EL (cell line): ENCODE data around the gene PPIA.
"Not testable (repeated sequence)": the region's sequence is repeated elsewhere in the genome, so short reads cannot be mapped to it uniquely, and the experiment has no call there.

Source experiments
- DNase-seq: peaks from one replicate; pipeline ENCODE4 v3.0.0-alpha.2; 2016

Gene PPIA

DNA sequence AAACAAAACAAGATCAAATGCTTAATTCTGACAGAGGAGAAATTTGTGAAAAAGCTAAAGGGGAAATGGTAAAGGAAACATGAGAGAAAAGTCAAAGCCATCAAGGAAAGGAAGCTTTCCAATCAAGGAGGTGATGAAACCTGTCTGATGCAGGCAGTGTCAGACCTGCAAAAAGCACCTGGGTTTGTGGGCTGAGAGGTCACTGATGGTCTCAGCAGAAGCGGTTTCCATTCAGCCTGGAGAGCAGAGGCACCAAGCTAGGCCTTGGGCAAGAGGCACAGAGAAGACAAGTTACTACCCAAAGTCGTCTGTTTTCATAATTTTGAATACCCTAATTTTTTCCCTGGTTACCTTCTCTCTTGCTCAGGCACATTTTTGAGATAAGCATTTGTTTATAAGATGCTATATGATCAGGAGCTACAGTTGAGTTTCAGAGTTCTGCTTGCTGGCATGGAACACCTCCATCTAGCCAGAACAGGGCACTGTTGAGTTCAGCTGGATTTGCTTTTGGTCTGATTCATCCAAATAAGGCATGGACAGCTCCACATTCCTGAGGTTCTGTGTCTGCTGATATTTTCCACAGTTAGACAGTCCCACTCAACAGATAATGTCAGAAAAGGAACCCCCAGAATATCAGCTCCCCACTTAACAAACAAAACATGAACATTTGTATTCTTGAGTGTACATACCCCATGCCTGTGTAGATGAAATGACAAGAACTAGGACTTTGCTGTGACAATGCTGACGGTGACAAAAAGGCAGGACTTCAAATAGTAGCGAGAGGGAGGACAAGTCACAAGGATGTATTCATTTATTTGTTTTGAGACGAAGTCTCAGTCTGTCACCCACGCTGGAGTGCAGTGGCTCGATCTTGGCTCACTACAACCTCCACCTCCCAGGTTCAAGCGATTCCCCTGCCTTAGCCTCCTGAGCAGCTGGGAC, 4.9 kb upstream of the PPIA start:
- DNase-seq, result peak; percentile 53

DNA sequence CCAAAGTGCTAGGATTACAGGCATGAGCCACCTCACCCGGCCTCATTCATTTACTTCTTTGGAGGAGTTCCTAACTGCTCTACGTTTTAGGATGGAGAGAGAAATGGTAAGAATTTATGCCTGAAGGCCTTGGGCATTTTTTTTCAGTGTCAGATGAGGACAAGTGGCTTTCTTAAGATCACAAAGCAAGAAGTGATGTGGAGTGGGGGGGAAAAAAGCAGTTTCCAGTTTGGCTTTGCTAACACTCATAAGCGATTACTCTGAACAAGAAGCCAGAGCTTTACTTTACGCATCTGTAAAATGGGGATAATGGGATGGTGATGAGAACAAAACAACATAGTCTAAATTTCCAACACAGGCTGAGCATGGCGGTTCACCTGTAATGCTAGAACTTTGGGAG, 2.6 kb upstream of the PPIA start:
- DNase-seq, result peak; percentile 65

DNA sequence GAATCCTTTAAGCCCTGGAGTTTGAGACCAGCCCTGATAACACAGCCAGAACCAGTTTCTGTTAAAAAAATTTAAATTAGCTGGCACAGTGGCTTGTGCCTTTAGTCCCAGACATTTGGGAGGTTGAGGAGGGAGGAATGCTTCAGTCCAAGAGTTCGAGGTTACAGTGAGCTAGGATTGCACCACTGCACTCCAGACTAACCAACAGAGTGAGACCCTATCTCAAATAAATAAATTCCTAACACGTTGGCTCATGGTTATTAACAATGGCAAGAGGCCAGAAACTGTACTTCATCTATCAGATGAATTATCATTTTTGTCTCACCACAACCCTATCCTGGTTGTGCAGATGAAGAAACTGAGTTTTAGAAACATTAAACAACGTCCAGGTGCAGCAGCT, 2.1 kb upstream of the PPIA start:
- peak; percentile 44 for DNase-seq

DNA sequence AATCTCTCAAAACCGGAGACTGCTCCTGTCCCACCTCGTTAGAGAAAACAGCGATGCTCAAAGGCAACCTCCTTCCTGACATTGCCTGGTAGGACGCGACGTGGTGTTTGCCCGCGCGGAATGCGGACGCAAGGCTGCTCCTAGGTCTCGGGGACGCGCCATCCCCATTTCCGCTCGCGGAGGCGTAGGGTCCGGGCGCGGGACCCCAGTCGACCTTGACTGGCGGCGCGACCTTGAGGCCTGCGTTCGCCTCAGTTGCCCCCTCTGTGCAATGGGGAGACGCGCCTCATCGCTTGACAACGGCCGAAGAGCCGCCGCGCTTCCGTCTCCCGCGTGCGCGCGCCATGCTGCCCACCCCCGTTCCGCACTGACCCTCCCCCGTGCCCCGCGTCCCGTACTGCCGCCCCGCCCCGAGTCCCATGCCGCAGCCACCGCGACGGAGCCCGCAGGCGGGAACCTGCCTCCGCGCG, 412 bp upstream of the PPIA start:
- peak; percentile 67 for DNase-seq

DNA sequence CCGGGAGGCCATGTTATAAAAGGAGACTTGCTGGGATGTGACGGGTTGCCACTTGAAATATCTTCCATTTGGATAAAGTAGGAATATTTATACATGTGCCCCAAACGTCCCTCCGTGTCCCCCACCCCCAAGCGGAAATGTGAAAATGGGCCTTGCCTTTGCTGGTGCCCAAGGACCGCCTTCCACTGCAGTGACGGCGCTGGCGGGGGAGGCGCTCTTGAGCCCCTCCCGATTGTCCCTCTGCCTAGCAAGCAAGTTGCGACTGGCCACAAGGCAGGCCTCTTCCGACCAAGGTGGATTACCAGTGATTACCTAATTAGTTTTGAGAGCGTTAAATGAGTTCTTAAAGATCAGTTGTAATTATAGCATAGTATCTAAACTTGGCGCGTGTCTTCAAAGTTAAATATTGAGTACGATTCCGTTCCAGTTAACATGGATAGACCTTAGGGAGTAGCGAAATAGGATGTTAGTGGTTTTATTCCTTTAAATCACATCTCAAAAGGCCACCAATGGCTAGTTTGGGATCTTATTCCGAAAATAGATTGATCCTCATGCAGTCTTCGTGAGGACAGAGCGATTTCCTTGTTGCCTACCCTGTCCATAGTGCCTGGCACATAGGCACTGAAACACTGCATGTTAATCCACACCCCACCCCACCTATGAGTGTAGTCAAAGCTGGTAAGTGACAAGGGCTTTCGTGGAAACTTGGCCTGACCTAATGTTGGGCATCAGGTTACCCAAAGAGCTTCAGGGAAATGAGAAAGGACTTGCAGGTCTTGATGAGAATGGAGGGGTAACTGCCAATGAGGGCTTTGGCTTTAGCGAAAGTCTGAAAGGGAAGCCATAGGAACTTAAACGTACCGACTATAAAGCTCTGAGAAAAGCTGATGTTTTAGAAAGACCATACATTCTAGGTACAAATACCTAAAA, 1.1 kb downstream of the PPIA start:
- peak; percentile 87 for DNase-seq

DNA sequence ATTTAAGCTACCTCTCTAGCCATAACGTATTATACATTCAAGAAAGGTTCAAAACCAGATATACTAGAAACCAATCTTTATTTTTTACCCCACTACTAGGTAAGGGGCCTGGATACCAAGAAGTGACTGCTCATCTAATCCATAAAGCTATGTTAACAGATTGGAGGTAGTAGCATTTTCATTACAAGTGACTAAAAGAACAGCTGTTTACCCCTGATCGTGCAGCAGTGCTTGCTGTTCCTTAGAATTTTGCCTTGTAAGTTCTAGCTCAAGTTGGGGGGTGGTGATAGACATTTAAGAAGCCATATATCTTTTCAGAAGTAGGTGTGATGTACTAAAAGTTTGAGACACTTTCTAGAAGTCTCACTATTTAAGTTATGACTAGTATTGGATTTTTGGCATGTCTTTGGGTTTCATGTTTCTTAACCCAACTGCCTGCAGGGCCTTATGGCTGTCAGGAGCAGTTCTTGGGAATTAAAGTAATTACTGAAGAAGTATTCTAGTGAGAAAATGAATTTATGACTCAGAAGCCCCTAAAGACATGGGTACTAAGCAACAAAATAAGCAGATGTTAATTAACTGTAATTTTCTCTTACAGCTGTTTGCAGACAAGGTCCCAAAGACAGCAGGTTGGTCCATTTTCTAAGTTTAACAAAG, 2.3 kb downstream of the PPIA start:
- DNase-seq, result no peak

DNA sequence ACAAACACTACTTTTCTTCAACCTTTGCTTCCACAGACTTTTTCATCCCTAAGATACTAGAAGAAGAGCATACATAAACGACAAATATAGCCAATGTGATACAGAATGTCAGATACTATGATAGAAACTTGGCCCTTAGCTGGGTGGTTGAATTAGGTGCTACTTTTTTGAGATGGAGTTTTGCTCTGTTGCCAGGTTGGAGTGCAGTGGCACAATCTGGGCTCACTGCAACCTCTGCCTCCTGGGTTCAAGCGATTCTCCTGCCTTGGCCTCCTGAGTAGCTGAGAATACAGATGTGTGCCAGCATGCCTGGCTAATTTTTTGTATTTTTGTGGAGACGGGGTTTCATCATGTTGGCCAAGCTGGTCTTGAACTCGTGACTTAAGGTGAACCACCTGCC, 3.5 kb downstream of the PPIA start:
- no peak for DNase-seq

DNA sequence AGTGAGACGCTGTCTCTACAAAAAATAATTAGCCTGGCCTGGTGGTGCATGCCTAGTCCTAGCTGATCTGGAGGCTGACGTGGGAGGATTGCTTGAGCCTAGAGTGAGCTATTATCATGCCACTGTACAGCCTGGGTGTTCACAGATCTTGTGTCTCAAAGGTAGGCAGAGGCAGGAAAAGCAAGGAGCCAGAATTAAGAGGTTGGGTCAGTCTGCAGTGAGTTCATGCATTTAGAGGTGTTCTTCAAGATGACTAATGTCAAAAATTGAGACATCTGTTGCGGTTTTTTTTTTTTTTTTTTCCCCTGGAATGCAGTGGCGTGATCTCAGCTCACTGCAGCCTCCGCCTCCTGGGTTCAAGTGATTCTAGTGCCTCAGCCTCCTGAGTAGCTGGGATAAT, 5.4 kb downstream of the PPIA start:
- DNase-seq, result peak; percentile 77

DNA sequence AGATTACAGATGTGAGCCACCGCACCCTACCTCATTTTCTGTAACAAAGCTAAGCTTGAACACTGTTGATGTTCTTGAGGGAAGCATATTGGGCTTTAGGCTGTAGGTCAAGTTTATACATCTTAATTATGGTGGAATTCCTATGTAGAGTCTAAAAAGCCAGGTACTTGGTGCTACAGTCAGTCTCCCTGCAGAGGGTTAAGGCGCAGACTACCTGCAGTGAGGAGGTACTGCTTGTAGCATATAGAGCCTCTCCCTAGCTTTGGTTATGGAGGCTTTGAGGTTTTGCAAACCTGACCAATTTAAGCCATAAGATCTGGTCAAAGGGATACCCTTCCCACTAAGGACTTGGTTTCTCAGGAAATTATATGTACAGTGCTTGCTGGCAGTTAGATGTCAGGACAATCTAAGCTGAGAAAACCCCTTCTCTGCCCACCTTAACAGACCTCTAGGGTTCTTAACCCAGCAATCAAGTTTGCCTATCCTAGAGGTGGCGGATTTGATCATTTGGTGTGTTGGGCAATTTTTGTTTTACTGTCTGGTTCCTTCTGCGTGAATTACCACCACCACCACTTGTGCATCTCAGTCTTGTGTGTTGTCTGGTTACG, 6.0 kb downstream of the PPIA start:
- DNase-seq, result no peak

DNA sequence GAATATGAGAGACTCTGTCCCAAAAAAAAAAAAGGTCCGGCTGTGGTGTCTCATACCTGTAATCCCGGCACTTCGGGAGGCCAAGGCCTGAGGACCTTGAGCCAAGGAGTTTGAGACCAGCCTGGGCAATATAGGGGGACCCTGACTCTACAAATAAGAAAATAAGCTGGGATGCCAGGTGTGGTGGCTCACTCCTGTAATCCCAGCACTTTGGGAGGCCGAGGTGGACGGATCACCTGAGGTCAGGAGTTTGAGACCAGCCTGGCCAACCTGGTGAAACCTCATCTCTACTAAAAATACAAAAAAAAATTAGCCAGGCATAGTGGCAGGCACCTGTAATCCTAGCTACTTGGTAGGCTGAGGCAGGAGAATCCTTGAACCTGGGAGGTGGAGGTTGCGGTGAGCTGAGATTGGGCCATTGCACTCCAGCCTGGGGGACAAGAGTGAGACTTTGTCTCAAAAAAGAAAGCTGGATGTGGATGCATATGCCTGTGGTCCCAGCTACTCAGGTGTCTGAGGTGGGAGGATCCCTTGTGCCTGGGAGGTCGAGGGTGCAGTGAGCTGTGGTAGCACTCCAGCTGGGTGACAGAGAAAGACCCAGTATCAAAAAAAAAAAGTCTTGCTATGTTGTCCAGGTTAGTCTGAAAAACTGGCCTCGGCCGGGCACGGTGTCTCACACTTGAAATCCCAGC, 7.5 kb downstream of the PPIA start:
- not testable (repeated sequence) for DNase-seq

DNA sequence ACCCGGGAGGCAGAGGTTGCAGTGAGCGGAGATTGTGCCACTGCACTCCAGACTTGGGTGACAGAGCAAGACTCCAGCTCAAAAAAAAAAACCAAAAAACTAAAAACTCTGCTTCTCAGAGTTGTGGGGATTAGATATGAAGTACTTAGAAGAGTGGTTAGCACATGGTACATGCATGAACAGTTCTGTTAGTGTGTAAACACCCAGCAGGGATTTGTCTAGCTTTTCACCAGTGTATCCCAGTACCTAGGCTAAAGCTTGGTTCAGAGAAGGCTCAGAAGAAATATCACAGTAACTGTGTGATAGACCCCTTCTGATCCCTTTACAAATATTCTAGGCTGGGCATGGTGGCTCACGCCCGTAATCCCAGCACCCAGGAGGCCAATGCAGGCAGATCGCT, 9.5 kb downstream of the PPIA start:
- DNase-seq, result no peak

DNA sequence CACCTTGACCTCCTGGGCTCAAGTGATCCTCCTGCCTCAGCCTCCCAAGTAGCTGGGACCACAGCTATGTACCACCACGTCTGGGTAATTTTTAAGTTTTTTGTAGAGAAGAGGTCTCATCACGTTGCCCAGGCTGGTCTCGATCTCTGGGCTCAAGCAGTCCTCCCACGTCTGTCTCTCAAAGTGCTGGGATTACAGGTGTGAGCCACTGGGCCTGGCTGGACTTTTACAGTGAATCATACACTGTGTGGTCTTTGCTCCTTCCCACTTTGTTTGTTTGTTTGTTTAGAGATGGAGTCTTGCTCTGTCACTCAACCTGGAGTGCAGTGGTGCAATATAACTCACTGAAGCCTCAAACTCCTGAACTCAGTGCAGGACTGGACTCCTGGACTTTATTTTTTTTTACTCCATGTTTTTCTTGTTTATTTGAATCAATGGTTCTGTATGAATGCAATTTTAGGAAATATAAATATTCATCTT, 12.5 kb downstream of the PPIA start:
- DNase-seq, result no peak

DNA sequence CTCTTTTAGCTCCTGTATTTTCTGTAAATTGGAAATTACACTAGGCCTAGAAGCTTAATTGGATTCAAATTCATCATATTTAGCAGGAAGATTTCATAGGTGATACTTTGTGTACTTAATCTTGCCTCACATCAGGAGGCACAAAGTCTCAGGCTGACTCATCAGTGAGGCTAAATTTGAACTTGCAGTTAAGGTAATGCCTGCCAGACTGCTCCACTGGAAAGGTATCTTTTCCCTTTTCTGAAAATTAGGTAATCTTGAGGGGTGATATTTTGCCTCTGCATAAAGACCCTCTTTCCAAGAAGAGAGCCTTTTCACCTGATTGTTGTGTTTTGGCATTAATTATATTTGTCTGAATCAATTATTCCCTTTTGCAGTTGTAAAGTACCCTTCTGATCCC, 14.6 kb downstream of the PPIA start:
- DNase-seq, result no peak

DNA sequence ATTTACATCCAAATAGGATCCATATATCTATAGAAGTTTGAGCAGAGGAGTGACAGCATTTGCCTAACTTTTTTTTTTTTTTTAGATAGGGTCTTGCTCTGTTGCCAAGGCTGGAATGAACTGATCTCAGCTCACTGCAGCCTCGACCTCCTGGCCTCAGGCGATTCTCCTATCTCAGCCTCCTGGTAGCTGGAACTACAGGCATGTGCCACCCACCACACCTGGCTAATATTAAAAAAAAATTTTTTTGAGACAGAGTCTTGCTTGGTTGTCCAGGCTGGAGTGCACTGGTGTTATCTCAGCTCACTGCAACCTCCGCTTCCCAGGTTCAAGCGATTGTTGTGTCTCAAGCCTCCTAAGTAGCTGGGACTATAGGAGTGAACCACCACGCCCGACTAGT, 15.1 kb downstream of the PPIA start:
- DNase-seq, result no peak

DNA sequence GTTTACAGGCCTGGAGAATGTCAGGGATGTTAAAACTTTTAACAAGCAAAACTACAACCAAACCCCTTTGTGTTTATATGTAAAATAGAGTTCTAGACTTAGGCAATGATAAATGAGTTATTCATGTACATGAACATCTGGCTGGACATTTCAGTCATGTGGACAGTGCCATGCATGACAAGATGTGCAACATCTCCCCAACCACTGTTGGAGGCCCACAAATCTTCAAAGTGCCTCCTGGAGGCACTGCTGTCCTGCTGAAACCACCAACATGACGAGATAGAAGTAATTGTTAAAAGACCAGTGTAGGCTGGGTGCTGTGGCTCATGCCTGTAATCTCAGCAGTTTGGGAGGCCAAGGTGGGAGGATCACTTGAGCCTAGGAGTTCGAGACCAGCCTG, 18.4 kb downstream of the PPIA start:
- no peak for DNase-seq

DNA sequence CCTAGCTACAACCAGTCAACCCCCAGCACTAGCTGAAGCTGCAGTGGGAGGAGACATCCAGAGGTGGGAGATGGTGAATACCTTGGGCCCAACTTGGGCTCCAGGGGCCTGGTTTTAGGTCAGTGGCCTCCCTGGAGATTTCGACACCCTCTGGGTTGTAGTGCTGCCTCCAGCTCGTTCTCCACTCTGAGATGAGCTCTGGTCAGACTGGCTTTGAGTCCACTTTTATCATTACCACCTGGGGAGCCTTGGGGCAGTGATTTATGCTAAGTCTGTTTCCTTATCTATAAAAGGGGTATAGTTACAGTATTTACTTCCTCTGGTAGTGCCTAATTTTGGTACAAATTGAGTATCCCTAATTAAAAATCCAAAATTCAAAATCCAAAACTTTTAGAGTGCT, 22.8 kb downstream of the PPIA start:
- no peak for DNase-seq

DNA sequence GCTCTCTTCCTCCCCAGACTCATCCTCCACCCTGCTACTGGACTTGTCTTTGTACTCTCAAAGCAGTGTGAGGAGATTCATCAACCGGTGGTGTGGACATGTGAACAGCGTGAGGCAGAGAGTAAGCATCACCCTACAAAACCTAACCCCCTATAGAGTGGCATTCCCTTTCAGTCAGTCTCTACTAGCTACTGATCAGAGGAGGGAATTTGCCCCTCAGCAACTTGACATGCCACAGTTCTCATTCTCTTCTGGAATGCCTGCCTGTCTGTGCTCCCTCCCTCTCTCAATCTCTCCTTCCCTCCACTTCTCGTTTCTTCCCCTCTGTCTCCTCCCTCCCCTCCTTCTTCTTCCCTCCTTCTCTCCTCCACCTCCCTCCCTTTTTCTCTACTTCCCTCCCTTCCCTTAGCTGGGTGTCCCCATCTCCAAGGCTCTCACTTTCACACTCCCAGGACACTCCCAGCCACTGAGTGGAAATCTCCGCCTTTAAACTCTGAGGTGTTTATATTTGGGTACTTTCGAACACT, 26.8 kb downstream of the PPIA start:
- DNase-seq, result no peak

DNA sequence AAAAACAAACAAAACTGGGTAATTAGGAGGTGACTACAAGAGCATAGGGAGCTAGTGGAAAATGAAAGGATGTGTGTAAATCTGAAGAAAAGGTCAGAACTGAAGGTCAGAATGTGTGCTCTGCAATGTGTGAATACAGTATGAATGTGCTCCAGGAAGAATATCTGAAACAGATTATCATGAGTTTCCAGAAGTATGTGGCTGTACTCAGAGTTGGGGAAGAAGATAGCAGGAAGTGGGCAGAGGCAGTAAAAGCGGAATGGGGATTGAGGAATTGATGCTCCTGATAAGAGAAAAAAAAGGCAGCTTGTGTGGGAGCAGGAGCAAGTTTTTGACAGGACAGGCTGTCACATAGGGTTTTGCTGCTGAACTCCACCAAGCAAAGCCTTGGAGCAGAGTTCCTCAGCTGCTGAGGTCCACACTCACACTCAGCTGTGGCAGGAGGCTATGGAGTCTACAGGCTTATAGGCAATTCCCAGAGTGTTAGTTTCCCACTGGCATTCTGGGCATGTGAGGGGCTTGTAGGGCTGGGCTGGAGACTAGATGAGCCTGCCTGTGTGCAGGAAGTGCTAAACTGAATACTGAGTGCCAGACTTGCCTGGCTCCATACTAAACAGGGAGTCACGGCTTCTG, 28.5 kb downstream of the PPIA start:
- DNase-seq, result peak; percentile 58

DNA sequence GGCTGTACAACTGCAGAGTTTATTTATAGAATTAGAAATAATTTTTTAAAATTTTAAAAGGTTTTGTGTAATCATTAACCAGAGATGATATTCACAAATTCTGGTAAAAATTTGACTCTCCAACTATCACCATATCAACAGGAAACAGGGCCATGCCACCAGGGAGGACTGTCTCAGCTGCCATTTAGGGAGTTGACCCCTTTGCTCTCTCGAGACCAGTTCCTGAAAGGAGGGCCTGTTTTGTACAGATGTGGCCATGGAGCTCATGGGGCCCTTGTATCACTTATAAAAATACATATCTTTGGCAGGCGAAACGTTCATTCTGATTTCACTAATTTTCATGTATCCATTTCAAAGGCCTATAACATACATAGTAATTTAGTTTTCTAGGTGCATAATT, 31.1 kb downstream of the PPIA start:
- DNase-seq, result no peak

DNA sequence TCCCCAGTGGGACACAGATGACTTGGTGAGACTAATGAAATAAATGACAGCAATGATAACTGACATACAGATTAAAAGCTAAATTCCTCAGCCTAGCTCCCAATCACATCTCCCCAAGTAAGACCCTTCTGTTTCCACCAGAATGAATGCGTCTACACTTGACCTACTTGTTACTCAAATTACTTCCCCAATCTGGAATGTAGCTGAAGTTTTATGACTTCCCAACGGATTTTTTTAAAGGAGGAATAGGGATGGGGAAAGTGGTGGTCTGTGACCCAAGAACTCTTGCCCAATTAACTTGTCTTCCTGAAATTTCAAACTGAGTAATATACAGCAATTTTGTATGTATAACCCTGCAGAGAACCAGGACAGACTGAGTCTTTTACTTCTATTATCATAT, 42.3 kb downstream of the PPIA start:
- DNase-seq, result no peak

DNA sequence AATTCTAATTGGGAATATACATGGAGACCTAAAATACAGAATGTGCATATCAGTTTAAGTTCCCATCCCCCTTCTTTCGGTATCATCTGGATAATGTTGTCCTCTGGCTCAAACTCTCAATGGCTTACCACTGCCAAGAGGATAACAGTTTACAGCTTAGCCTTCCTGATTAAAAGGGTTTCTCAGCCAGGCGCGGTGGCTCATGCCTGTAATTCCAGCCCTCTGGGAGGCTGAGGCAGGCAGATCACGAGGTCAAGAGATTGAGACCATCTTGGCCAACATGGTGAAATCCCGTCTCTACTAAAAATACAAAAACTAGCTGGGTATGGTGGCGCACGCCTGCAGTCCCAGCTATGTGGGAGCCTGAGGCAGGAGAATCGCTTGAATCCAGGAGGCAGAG, 46.2 kb downstream of the PPIA start:
- DNase-seq, result not testable (repeated sequence)
